HG02588 (cell line): Measurements from ENCODE around the gene NECTIN2.
"Not testable (repeated sequence)": the region's sequence is repeated elsewhere in the genome, so short reads cannot be mapped to it uniquely, and the experiment has no call there.

Experiments
- ATAC-seq: cut with Tn5 transposase; IDR thresholded peaks from one replicate; pipeline ENCODE4 v1.9.1; 2021; ENCODE audit warnings: mild to moderate bottlenecking, moderate library complexity; ENCODE audit not compliant: unreplicated experiment

The NECTIN2 gene

GRCh38 chr19:44848812-44849447, 2.8 kb downstream of the NECTIN2 start:
- ATAC-seq, result no peak

GRCh38 chr19:44850641-44851109, 4.6 kb downstream of the NECTIN2 start:
- no peak for ATAC-seq

- ATAC-seq, result no peak
These were observed 5.3 kb downstream of the NECTIN2 start for GRCh38 chr19:44851427-44851826.

GRCh38 chr19:44855606-44856005, 9.5 kb downstream of the NECTIN2 start:
- ATAC-seq, result no peak

- no peak for ATAC-seq
These were observed 10.5 kb downstream of the NECTIN2 start for GRCh38 chr19:44856421-44857083.

- ATAC-seq, result no peak
These were observed 11.7 kb downstream of the NECTIN2 start for GRCh38 chr19:44857837-44858236.

- not testable (repeated sequence) for ATAC-seq
These were observed 15.5 kb downstream of the NECTIN2 start for GRCh38 chr19:44861576-44861975.

- ATAC-seq, result no peak
These were observed 17.9 kb downstream of the NECTIN2 start for GRCh38 chr19:44863990-44864389.

GRCh38 chr19:44865196-44865767, 19.2 kb downstream of the NECTIN2 start:
- ATAC-seq, result no peak

GRCh38 chr19:44866664-44867063, 20.6 kb downstream of the NECTIN2 start:
- ATAC-seq, result no peak

GRCh38 chr19:44867578-44867977, 21.5 kb downstream of the NECTIN2 start:
- ATAC-seq, result no peak

GRCh38 chr19:44869733-44870470, 23.8 kb downstream of the NECTIN2 start:
- ATAC-seq, result no peak

- ATAC-seq, result no peak
These were observed 25.7 kb downstream of the NECTIN2 start for GRCh38 chr19:44871809-44872208.

- ATAC-seq, result no peak
These were observed 26.6 kb downstream of the NECTIN2 start for GRCh38 chr19:44872661-44873060.

GRCh38 chr19:44874317-44874716, 28.2 kb downstream of the NECTIN2 start:
- no peak for ATAC-seq

GRCh38 chr19:44875666-44876451, 29.8 kb downstream of the NECTIN2 start:
- no peak for ATAC-seq

GRCh38 chr19:44876930-44877535, 30.9 kb downstream of the NECTIN2 start:
- no peak for ATAC-seq

- ATAC-seq, result no peak
These were observed 32.2 kb downstream of the NECTIN2 start for GRCh38 chr19:44878120-44878865.

- ATAC-seq, result no peak
These were observed 33.4 kb downstream of the NECTIN2 start for GRCh38 chr19:44879309-44880065.
